Hematopoietic multipotent progenitor cell treated with erythropoietin and hydrocortisone succinate and interleukin-3 and kit ligand, for 17 days (in vitro differentiated cells): ENCODE measurements around the gene PCSK1N.
"Not testable (repeated sequence)": the region's sequence is repeated elsewhere in the genome, so short reads cannot be mapped to it uniquely, and the experiment has no call there.

Experiments
- DNase-seq: peaks from one replicate; pipeline ENCODE4 v3.0.0-alpha.2; 2015; ENCODE audit warnings: low spot score

The PCSK1N gene

GRCh38 chrX:48823053-48823452 is 12.4 kb downstream of the PCSK1N start:
- no peak for DNase-seq

- DNase-seq: not testable (repeated sequence)
These were observed 16.0 kb downstream of the PCSK1N start for GRCh38 chrX:48819394-48819793.

- no peak for DNase-seq
These were observed 16.5 kb downstream of the PCSK1N start for GRCh38 chrX:48818866-48819265.

- DNase-seq: no peak
These were observed 17.3 kb downstream of the PCSK1N start for GRCh38 chrX:48818098-48818497.

- DNase-seq: no peak
These were observed 19.2 kb downstream of the PCSK1N start for GRCh38 chrX:48816014-48816810.

- no peak for DNase-seq
These were observed 20.1 kb downstream of the PCSK1N start for GRCh38 chrX:48815266-48815665.

- no peak for DNase-seq
These were observed 20.7 kb downstream of the PCSK1N start for GRCh38 chrX:48814722-48815121.

GRCh38 chrX:48813644-48814043 is 21.8 kb downstream of the PCSK1N start:
- DNase-seq: no peak

- DNase-seq: no peak
These were observed 29.3 kb downstream of the PCSK1N start for GRCh38 chrX:48806081-48806480.

GRCh38 chrX:48802905-48803200 is 32.6 kb downstream of the PCSK1N start:
- no peak for DNase-seq

GRCh38 chrX:48802089-48802904 is 33.1 kb downstream of the PCSK1N start:
- DNase-seq: peak; percentile 87

GRCh38 chrX:48801280-48802088 is 33.9 kb downstream of the PCSK1N start, which contains the start of gene HDAC6:
HDAC6 (plus strand) TSS chrX:48802067; CDS start chrX:48802693, 626 bp downstream.
- peak; percentile 98 for DNase-seq

- peak; percentile 66 for DNase-seq
These were observed 34.7 kb downstream of the PCSK1N start for GRCh38 chrX:48800574-48801279.

GRCh38 chrX:48798318-48798717 is 37.1 kb downstream of the PCSK1N start:
- no peak for DNase-seq

GRCh38 chrX:48794911-48795515 is 40.4 kb downstream of the PCSK1N start:
- DNase-seq: no peak

- peak; percentile 38 for DNase-seq
These were observed 41.0 kb downstream of the PCSK1N start for GRCh38 chrX:48794340-48794910.

- no peak for DNase-seq
These were observed 41.5 kb downstream of the PCSK1N start for GRCh38 chrX:48793935-48794334.

- DNase-seq: no peak
These were observed 43.2 kb downstream of the PCSK1N start for GRCh38 chrX:48792219-48792618.

GRCh38 chrX:48791063-48791820 is 44.2 kb downstream of the PCSK1N start:
- DNase-seq: no peak

GRCh38 chrX:48790477-48790876 is 44.9 kb downstream of the PCSK1N start:
- DNase-seq: no peak
